ENCODE measurements around the gene HPSE2.
"Not testable (repeated sequence)": the region's sequence is repeated elsewhere in the genome, so short reads cannot be mapped to it uniquely, and the experiment has no call there.

Gene HPSE2

DNA sequence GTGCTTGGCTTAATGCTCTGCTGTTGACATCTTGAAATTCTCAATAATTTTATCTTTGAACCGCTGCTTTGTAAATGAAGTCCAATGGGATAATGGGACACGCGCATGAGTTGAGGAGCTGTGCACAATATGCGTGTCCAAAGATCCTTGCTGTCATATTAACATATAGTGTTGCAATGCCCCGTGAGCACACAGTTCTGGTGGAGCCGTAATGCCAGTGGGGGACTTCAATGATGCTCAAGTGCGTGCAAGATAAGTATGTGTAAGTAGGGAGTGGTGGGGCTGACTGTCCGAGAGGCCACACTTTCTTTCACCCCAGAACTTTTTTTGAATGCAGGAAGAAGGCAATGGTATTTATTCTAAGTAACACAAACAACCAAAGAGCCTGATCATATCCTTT, 711.5 kb downstream of the HPSE2 start:
- FAIRE-seq (no peak), DNase-seq (ENCODE audit: insufficient read length, low spot score) (no peak)

- DNase-seq (ENCODE audit: insufficient read length, low spot score) (no peak), FAIRE-seq (no peak)
Measured at GRCh38 chr10:98519841-98520240, 715.8 kb downstream of the HPSE2 start.

DNA sequence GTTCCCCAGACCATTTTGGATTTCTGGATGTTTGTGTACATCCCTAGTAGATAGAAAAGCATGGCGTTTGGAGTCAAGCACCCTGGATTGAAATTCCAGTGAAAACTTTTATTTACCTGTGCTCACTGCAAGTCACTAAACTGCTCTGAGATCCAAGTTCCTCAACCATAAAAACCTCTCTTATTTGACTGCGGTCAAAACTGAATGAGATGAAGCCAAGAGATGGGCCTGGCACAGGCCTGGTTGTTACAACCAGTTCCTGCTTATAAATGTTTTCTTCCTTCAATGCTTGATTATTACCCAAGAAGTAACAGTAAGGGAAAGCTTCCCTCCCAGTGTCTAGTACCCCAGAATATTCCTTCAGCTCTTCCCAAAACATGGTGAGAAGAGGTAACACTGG, 718.0 kb downstream of the HPSE2 start:
- no peak for DNase-seq (ENCODE audit: insufficient read length, low spot score)
- FAIRE-seq, result no peak

DNA sequence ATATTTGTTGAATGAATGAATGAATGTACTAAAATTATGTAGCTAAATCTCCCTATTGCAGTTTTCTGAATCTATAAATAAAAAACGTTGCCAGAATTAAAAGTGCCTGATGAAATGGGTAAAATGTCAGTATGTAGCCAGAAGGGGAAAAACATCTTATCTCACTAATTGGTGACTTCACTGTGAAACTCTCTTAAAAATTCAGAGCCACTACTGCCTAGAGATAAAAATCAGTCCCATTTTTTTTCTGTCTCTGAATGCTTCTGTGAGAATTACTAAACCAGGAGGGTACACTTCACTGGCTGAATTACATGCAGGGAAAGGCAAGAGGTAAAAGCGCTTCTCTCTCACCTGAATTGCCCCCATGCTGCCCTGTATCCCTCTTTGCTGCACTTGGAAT, 719.3 kb downstream of the HPSE2 start:
- FAIRE-seq (no peak), DNase-seq (ENCODE audit: insufficient read length, low spot score) (no peak)

DNA sequence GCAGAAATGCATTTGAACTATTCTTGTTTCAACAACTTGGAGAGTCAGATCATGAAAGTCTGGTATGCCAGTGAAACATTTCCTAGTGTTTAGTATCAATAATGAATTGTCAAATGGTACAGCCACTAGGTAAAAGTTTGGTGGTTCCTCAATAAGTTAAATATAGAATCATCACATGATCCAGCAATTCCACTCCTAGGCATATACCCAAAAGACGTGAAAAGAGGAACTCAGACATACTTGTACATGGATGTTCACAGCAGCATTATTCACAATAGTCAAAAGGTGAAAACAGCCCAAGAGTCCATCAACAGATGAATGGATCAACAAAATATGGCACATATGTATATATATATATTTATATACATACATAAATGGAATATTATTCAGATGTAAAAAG, 721.9 kb downstream of the HPSE2 start:
- FAIRE-seq (no peak), DNase-seq (ENCODE audit: insufficient read length, low spot score) (no peak)

GRCh38 chr10:98511876-98512275, 723.8 kb downstream of the HPSE2 start:
- DNase-seq (ENCODE audit: insufficient read length, low spot score), result no peak

DNA sequence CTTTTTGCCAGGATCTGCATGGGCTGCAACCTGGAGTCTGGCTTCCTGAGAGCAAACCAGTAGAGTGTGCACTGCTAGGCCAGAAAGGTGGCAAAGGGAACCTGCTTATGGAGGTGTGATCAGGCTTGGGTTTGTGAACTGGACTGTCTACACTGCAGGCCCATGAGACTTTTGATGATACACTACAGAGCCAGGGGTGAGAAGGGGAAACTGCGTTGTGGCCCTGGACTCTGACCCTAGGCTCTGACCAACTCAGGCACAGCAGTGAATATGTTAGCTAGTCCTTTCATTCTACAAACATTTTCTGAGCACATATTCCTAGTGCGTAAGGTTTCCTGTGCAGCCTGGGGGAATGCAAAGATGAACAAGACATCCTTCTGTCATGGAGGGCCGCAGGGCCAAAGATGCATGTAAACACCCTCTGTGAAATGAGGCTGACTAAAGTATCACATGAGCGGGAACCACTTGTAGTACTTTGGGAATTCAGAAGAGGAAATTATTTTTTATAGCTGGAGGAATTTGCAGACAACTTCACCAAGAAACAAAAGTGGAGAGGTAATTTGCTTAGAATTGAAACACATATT, 725.1 kb downstream of the HPSE2 start:
- FAIRE-seq (no peak), DNase-seq (ENCODE audit: insufficient read length, low spot score) (no peak)

More at GRCh38 chr10:98511876-98512275, 723.8 kb downstream of the HPSE2 start:
- FAIRE-seq, result no peak

- no peak for FAIRE-seq
- no peak for DNase-seq (ENCODE audit: insufficient read length, low spot score)
Measured at GRCh38 chr10:98509745-98510144, 725.9 kb downstream of the HPSE2 start.

GRCh38 chr10:98502535-98502934, 733.1 kb downstream of the HPSE2 start:
- not testable (repeated sequence) for FAIRE-seq; DNase-seq (ENCODE audit: insufficient read length, low spot score)

- FAIRE-seq (no peak), DNase-seq (ENCODE audit: insufficient read length, low spot score) (no peak)
Measured at GRCh38 chr10:98492763-98493162, 742.9 kb downstream of the HPSE2 start.

- FAIRE-seq, result no peak
Measured at GRCh38 chr10:98489561-98490481, 745.8 kb downstream of the HPSE2 start.

DNA sequence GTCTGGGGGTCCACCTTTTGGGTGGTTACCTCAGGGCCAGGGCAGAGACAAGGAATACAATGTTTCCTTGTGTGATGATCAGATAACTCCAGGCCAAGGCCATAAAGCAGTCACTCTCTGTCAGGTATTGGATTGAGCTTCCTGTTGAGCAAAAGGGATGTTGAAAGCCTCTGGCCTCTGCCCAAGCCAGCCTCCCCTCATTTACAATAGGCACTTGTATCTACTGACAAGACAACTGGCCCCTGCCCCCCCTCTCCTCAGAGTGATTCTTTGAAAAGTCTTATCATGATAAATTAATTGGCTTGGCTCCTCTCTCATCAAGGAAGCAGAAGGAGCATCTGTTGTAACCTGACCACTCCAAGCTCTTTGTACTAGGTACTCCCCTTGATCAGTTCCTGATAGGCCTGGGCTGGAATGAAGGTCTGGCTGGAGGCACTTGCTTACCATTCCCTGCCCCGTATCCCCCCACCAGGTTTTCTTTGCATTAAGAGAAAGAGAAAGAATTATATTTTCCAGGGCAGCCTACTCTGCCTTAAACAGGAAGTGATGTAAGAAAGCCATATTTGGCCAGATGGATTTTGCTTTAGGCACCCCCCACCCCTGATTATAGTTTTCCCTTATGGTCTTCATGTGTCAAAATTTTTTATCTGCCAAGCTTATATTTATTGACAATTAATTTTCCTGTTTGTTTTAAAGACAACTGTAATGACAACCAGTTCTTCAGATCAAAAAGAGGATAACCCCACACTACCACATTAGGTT, 746.8 kb downstream of the HPSE2 start:
- DNase-seq (ENCODE audit: insufficient read length, low spot score), result no peak
- no peak for FAIRE-seq

More at GRCh38 chr10:98489561-98490481, 745.8 kb downstream of the HPSE2 start:
- DNase-seq (ENCODE audit: insufficient read length, low spot score), result no peak

DNA sequence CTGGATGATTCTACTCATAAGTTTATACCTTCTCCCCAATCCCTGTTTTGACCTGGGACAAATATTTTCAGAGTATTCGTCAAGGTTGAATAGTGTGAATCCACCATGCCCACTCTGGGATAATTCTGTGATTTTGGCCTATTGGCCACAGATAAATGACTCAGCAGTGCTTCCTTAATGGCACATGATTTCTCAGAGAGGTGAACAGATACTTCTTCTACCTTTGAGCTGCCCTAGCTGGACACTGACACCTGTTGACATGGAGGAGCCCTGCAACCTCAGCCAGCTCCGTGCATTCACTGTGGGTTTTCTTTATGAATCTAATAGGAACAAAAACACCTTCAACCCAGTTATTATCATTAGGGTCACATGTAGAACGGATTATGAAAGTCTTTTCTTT, 748.0 kb downstream of the HPSE2 start:
- no peak for DNase-seq (ENCODE audit: insufficient read length, low spot score)
- FAIRE-seq, result no peak

DNA sequence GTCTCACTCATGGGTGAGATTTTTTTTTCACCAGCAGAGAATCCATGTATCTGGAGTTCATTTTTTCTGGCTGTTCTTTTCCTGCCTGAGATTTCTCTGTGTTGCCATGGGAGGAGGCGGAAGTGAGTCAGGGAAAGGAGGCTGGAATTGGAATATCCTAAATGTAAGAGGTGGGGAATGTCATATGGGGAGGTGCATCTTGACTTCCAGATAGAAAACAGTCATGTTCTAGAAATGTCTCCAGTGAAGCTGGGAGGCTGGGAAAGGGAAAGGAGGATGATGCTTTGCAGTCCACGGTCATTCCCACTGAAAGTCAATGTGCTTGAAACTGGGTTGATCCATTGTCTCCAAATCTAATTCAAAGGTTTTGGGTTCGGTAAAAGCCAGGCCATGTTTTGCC, 749.2 kb downstream of the HPSE2 start:
- FAIRE-seq, result no peak
- no peak for DNase-seq (ENCODE audit: insufficient read length, low spot score)

GRCh38 chr10:98485959-98486358, 749.7 kb downstream of the HPSE2 start:
- DNase-seq (ENCODE audit: insufficient read length, low spot score), result no peak
- FAIRE-seq, result no peak

DNA sequence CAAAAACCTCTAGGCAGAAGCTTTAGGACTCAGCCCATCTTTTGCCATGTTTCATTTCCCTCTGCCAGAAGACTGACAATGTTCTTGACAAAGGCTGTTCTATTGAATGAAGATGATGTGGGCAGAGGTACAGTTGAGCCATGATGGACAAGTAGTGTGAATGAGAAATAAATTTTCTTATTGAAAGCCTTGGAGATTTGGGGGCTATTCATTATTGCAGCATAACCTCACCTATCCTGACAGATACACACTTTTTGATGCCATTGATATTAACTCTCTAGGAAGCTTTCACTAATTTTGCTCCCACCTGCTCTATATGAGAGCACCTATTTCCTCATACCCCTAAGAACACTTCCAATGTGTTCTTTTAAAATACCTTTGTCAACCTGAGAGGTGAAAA, 752.0 kb downstream of the HPSE2 start:
- no peak for FAIRE-seq
- DNase-seq (ENCODE audit: insufficient read length, low spot score), result no peak

- FAIRE-seq (no peak), DNase-seq (ENCODE audit: insufficient read length, low spot score) (no peak)
Measured at GRCh38 chr10:98482096-98482495, 753.6 kb downstream of the HPSE2 start.

- FAIRE-seq (no peak), DNase-seq (ENCODE audit: insufficient read length, low spot score) (no peak)
Measured at GRCh38 chr10:98481404-98481945, 754.2 kb downstream of the HPSE2 start.

GRCh38 chr10:98478430-98479222, 757.0 kb downstream of the HPSE2 start:
- DNase-seq (ENCODE audit: insufficient read length, low spot score), result no peak
- no peak for FAIRE-seq

DNA sequence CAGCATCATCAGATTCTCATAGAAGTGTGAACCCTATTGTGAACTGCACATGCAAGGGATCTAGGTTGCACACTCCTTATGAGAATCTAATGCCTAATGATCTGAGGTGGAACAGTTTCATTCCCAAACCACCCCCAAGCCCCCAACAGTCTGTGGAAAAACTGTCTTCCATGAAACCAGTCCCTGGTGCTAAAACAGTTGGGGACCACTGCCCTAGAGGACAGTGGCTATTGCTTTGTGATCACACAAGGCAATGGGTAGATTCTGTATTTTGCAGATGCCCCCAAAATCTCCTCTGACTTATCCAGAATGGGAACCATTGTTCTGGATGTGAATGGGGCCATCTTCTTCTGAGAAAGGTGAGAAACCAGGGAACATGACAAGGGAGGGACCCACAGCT, 757.8 kb downstream of the HPSE2 start:
- DNase-seq (ENCODE audit: insufficient read length, low spot score), result no peak

More for the DNA sequence above, 757.8 kb downstream of the HPSE2 start:
- no peak for FAIRE-seq
